WTC11 (cell line): ENCODE measurements around the gene CEP85L.

ENCODE experiments used
- ATF6 ChIP-seq: sonication (generic); formaldehyde crosslinking; IDR thresholded peaks from 2 replicates; pipeline ENCODE4 v1.8.1; 2023; ENCODE audit warnings: mild to moderate bottlenecking, missing genetic modification reagents
- CTCF ChIP-seq: fragments of 200-600 bp; IDR thresholded peaks from 2 replicates; pipeline ENCODE4 v1.8.0; 2022; ENCODE audit warnings: antibody characterized with exemption
- ELF4 ChIP-seq: sonication (generic); formaldehyde crosslinking; IDR thresholded peaks from 2 replicates; pipeline ENCODE4 v1.8.1; 2022; ENCODE audit warnings: low read depth, mild to moderate bottlenecking, moderate library complexity, missing genetic modification reagents
- ERG ChIP-seq: fragments of 250-450 bp; sonication (Bioruptor Pico); IDR thresholded peaks from 2 replicates; pipeline ENCODE4 v1.8.0; 2021; ENCODE audit warnings: mild to moderate bottlenecking
- ESRRA ChIP-seq: sonication (generic); formaldehyde crosslinking; IDR thresholded peaks from 2 replicates; pipeline ENCODE4 v1.8.1; 2022; ENCODE audit warnings: mild to moderate bottlenecking, missing genetic modification reagents, borderline replicate concordance
- ETV6 ChIP-seq: sonication (generic); formaldehyde crosslinking; IDR thresholded peaks from 2 replicates; pipeline ENCODE4 v1.8.1; 2022; ENCODE audit warnings: mild to moderate bottlenecking, missing genetic modification reagents
- RORB ChIP-seq: fragments of 250-450 bp; sonication (Bioruptor Pico); IDR thresholded peaks from 2 replicates; pipeline ENCODE4 v1.9.0; 2021; ENCODE audit warnings: mild to moderate bottlenecking
- SP1 ChIP-seq: sonication (generic); formaldehyde crosslinking; conservative IDR thresholded peaks from 2 replicates; pipeline ENCODE4 v1.8.1; 2022; ENCODE audit warnings: missing genetic modification reagents
- ZBTB21 ChIP-seq: sonication (generic); formaldehyde crosslinking; IDR thresholded peaks from 2 replicates; pipeline ENCODE4 v1.8.1; 2023; ENCODE audit warnings: mild to moderate bottlenecking, missing genetic modification reagents, borderline replicate concordance
- ZNF232 ChIP-seq: sonication (generic); formaldehyde crosslinking; IDR thresholded peaks from 2 replicates; pipeline ENCODE4 v1.8.0; 2022; ENCODE audit warnings: mild to moderate bottlenecking, missing genetic modification reagents
- TF ChIP-seq, protein P1 (sequence below): sonication (generic); formaldehyde crosslinking; IDR thresholded peaks from 2 replicates; pipeline ENCODE4 v1.8.1; 2022; ENCODE audit warnings: low read depth, missing genetic modification reagents, borderline replicate concordance

- TF ChIP-seq, protein P1, sequence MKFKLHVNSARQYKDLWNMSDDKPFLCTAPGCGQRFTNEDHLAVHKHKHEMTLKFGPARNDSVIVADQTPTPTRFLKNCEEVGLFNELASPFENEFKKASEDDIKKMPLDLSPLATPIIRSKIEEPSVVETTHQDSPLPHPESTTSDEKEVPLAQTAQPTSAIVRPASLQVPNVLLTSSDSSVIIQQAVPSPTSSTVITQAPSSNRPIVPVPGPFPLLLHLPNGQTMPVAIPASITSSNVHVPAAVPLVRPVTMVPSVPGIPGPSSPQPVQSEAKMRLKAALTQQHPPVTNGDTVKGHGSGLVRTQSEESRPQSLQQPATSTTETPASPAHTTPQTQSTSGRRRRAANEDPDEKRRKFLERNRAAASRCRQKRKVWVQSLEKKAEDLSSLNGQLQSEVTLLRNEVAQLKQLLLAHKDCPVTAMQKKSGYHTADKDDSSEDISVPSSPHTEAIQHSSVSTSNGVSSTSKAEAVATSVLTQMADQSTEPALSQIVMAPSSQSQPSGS (CRISPR knock-in tag) = no peak
- TF ChIP-seq CTCF (no peak), ELF4 (CRISPR knock-in tag) (no peak), ETV6 (CRISPR knock-in tag) (no peak), ATF6 (no peak), ESRRA (CRISPR knock-in tag) (no peak), ERG (no peak), RORB (CRISPR knock-in tag) (no peak), SP1 (CRISPR knock-in tag) (no peak), ZNF232 (no peak), ZBTB21 (no peak)
These were observed 7.4 kb downstream of the CEP85L start for GRCh38 chr6:118644007-118644406.
